ENCODE data around the gene LARGE1. TPM values are rescaled to one million over a fixed set of nuclear protein-coding genes. Genes with fewer than 3 reads are reported as not detected.

Gene LARGE1
- total RNA-seq, 1 donor from 2014 or later: 29.5 TPM

DNA sequence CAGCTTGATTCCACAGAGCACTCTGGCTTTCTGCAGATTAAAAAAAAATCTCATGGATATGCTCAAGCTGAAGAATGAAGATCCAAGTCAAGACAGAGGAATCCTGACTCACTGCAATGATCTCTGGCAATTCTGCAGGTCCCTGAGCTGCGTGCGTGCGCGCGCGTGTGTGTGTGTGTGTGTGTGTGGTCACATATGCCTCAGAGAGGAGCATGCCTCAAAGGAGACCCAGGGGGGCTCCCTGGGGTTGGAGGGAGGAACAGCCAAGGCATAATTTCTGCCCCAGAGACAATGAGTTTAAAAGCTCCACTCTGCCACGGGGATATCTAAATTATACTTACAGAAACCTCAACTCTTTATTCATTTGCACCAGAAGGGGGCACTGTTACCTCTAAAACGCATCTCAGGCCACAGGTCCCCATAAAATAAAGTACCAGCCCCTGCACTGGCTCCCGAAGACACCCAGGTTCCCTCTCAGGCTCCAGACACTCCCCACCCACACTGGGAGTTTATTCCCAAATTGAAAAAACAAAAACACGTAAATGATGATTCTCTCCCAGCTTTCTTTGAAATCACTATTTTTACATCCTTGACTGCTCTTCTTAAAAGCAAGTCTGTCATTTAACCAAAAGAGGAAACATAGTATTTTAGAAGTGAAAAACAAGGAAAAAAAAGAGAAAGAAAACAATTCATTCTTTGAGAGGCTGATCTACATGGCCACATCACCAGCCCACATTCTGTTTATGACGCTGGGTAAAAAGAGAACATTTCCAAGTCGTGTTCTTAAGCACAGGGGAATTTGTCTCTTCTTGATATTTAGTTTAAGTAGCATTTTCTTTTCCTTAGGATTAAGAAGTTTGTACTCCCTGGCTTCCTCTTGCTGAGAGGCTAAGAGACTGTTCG is 401.0 kb downstream of the LARGE1 start:
- no peak for DNase-seq (ENCODE audit: extremely low spot score in 2 of 2)
- no peaks in the 10 kb centered on the region for H3K9me3 ChIP-seq
- intact Hi-C loops (cut with DNase I): loop anchor here (10.0 kb wide), 1 partner anchor 215 kb away; no protein-coding TSS in a partner anchor
- peak overlapping the region; percentile 47 for H3K27ac ChIP-seq
- H3K4me3 ChIP-seq: no peak overlapping the region
- no peaks in the 10 kb centered on the region for H3K27me3 ChIP-seq
- peaks cover 11% of the 10 kb centered on the region for H3K4me1 ChIP-seq
- TF ChIP-seq POLR2AphosphoS5 (IDR thresholded peaks at IDR 0.05; ENCODE audit: insufficient read depth in 1 of 2, low read depth in 1 of 2) (no peak), CTCF (IDR thresholded peaks at IDR 0.05) (peak; percentile 43 to 69 (median 68)), POLR2A (IDR thresholded peaks at IDR 0.05) (no peak)
- no peaks in the 10 kb centered on the region for H3K36me3 ChIP-seq

DNA sequence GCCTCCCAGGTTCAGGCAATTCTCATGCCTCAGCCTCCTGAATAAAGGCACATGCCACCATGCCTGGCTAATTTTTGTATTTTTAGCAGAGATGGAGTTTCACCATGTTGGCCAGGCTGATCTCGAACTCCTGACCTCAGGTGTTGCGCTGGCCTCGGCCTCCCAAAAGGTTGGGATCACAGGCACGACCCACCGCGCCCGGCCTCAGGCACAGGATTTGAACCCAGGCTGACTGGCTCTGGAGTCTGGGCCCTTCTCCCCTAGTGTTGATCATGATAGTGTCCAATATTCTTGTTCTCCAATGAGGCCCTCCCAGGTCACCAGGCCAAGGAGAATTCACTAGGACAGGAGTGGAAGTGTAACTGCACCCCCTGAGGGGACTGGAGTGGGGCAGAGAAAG is 401.9 kb downstream of the LARGE1 start:
- H3K4me3 ChIP-seq: no peak overlapping the region
- no peaks in the 10 kb centered on the region for H3K27me3 ChIP-seq
- TF ChIP-seq CTCF (IDR thresholded peaks at IDR 0.05): no peak
- no peak for TF ChIP-seq POLR2AphosphoS5 (IDR thresholded peaks at IDR 0.05; ENCODE audit: insufficient read depth in 1 of 2, low read depth in 1 of 2)
- TF ChIP-seq POLR2A (IDR thresholded peaks at IDR 0.05): no peak
- H3K9me3 ChIP-seq: no peaks in the 10 kb centered on the region
- intact Hi-C loops (cut with DNase I): loop anchor here (10.0 kb wide), 1 partner anchor 214 kb away; no protein-coding TSS in a partner anchor
- H3K27ac ChIP-seq: no peak overlapping the region
- peaks cover 11% of the 10 kb centered on the region for H3K4me1 ChIP-seq
- DNase-seq (ENCODE audit: extremely low spot score in 2 of 2): no peak
- H3K36me3 ChIP-seq: no peaks in the 10 kb centered on the region

GRCh38 chr22:33515795-33516194 is 404.5 kb downstream of the LARGE1 start:
- intact Hi-C loops (cut with DNase I): loop anchor here (10.0 kb wide), 1 partner anchor 211 kb away; no protein-coding TSS in a partner anchor
- no peak overlapping the region for H3K4me3 ChIP-seq
- H3K36me3 ChIP-seq: no peaks in the 10 kb centered on the region
- peaks cover 11% of the 10 kb centered on the region for H3K4me1 ChIP-seq
- no peaks in the 10 kb centered on the region for H3K27me3 ChIP-seq
- TF ChIP-seq CTCF (IDR thresholded peaks at IDR 0.05): no peak
- no peak for TF ChIP-seq POLR2A (IDR thresholded peaks at IDR 0.05)
- no peak for TF ChIP-seq POLR2AphosphoS5 (IDR thresholded peaks at IDR 0.05; ENCODE audit: insufficient read depth in 1 of 2, low read depth in 1 of 2)
- H3K9me3 ChIP-seq: no peaks in the 10 kb centered on the region
- DNase-seq (ENCODE audit: extremely low spot score in 2 of 2): no peak
- H3K27ac ChIP-seq: no peak overlapping the region

DNA sequence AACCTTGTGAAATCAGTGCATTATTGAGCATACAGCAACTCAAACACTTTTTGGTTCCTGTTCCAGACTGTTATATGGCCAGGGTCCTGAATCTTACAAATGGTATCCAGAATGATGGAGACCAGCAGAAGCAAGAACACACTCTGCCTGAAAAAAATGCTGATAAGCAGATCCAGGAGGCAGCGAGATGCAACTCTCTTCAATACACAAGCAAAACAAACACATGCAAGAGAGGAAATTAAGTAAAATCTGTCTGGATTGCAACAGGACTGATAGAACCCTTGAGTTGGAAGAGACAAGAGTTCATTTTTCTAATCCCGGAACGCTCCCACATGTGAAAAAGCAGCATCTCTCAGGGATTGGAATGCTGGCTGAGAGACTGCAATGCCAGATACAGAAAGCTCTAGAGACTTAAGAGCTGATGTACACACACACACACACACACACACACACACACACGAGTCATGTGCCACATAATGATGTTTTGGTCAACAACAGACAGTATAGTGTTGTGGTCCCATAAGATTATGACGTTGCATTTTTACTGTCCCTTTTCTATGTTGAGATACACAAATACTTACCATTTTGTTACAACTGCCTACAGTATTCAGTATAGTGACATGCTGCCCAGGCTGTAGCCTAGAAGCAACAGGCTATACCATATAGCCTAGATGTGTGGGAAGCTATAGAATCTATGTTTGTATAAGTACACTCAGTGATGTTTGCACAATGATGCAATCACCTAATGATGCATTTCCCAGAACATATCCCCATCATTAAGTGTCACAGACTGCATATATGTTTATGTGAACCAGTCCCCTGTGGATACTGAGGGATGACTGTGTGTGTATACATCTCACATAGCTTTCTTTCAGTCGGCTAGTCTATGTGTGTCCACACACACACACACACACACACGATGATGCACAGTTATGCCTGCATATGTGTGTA is 406.6 kb downstream of the LARGE1 start:
- no peaks in the 10 kb centered on the region for H3K9me3 ChIP-seq
- intact Hi-C loops (cut with DNase I): loop anchor here (10.0 kb wide), 1 partner anchor 209 kb away; no protein-coding TSS in a partner anchor
- H3K4me1 ChIP-seq: no peaks in the 10 kb centered on the region
- H3K27me3 ChIP-seq: no peaks in the 10 kb centered on the region
- TF ChIP-seq POLR2AphosphoS5 (IDR thresholded peaks at IDR 0.05; ENCODE audit: insufficient read depth in 1 of 2, low read depth in 1 of 2) (no peak), POLR2A (IDR thresholded peaks at IDR 0.05) (no peak), CTCF (IDR thresholded peaks at IDR 0.05) (no peak)
- no peak overlapping the region for H3K4me3 ChIP-seq
- no peak overlapping the region for H3K27ac ChIP-seq
- no peak for DNase-seq (ENCODE audit: extremely low spot score in 2 of 2)
- no peaks in the 10 kb centered on the region for H3K36me3 ChIP-seq
